SK-N-SH treated with all-trans-retinoic acid at 6 μM for 48 hours (cell line): ENCODE data around the gene TANGO2.

Experiments used
- ISL1 ChIP-seq: fragments of 250-450 bp; sonication (Bioruptor Pico); IDR thresholded peaks from 2 replicates; pipeline ENCODE4 v2.1.2; 2022; ENCODE audit warnings: mild to moderate bottlenecking, moderate library complexity
- SNAI2 ChIP-seq: fragments of 250-450 bp; sonication (Bioruptor Pico); IDR thresholded peaks from 2 replicates; pipeline ENCODE4 v1.5.0; 2020; ENCODE audit warnings: mild to moderate bottlenecking, moderate library complexity
- ZFP30 ChIP-seq: fragments of 450-650 bp; formaldehyde crosslinking; IDR thresholded peaks from 2 replicates; pipeline ENCODE4 v1.5.0; 2022; ENCODE audit warnings: mild to moderate bottlenecking, moderate library complexity
- ZNF565 ChIP-seq: fragments of 450-650 bp; formaldehyde crosslinking; conservative IDR thresholded peaks from 2 replicates; pipeline ENCODE4 v1.5.0; 2020; ENCODE audit warnings: low read depth, mild to moderate bottlenecking, moderate library complexity

- no peak for TF ChIP-seq ZNF565
- no peak for TF ChIP-seq ZFP30 (CRISPR knock-in tag)
- no peak for TF ChIP-seq ISL1 (CRISPR knock-in tag)
- no peak for TF ChIP-seq SNAI2 (CRISPR knock-in tag)
Measured at GRCh38 chr22:20076627-20077172, 55.8 kb downstream of the TANGO2 start.
